H1 (cell line): ENCODE measurements around the gene GKN2. TPM values are rescaled to one million over a fixed set of nuclear protein-coding genes. Genes with fewer than 3 reads are reported as not detected.

Experiments used
- NRF1 ChIP-seq: IDR thresholded peaks from 2 replicates; pipeline ENCODE4 v1.6.1; 2011; ENCODE audit warnings: mild to moderate bottlenecking, low read depth, low read length, improper control_type of control experiment
- SIN3A ChIP-seq, 2 experiments: IDR thresholded peaks in 1 of 2; conservative IDR thresholded peaks in 1 of 2; 2 replicates each; pipeline ENCODE4 v1.6.1; 2011 to 2012; ENCODE audit warnings: low read length in 2 of 2, improper control_type of control experiment in 1 of 2, low read depth in 1 of 2, mild to moderate bottlenecking in 1 of 2
- polyA plus RNA-seq, 7 experiments: library from polyadenylated mRNA; depleted of rRNA in 3 of 7; stranded (reverse) in 5 of 7; unstranded in 2 of 7; fragments of >200 nt in 5 of 7; fragments of 200-250 nt in 2 of 7; gene quantifications; 1 replicate in 5 of 7; 2 replicates in 1 of 7; 4 replicates in 1 of 7; pipeline versions ENCODE4 v1.2.1 to v1.2.3, GENCODE V29; 2011 to 2013; ENCODE audit warnings: missing spikeins in 2 of 7, mixed read lengths in 2 of 7
- total RNA-seq: library from RNA; stranded (reverse); fragmentation: NEBNext Ultra II Directional; extraction: Animal tissue kit (Norgen Biotek cat#: 25700); gene quantifications from 2 replicates; pipeline ENCODE4 v1.2.1, GENCODE V29; 2021

Gene GKN2
- total and polyA plus RNA-seq, 2 of the 8 experiments (the other 6 are each of a cell fraction or from before 2014, with no cell fraction given): not detected

DNA sequence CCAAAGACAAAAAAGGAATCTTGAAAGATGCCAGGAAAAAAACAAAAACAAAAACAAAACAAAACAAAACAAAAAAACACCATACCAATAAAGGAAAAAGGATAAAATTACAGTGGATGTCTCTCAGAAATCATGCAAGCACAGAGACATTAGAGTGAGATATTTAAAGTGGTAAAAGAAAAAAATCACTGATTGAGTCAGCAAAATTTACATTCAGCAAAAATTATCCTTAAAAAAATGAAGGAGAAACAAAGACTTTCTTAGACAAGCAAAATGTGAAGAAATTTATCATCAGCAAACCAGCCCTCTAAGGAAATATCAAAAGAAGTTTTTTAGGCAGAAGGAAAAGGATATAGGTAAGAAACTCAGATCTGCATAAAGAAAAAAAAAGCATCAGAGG, 11.6 kb upstream of the GKN2 start (continued):
- TF ChIP-seq SIN3A (conservative IDR thresholded peaks at IDR 0.05 in 1 of 2, IDR thresholded peaks at IDR 0.05 in 1 of 2; ENCODE audit: low read depth in 1 of 2, low read length in 2 of 2) (no peak), NRF1 (no peak)
